Measurements from ENCODE around the gene SECISBP2.
"Not testable (repeated sequence)": the region's sequence is repeated elsewhere in the genome, so short reads cannot be mapped to it uniquely, and the experiment has no call there.

Gene SECISBP2

GRCh38 chr9:89293014-89293413 is 25.3 kb upstream of the SECISBP2 start:
- Mint-ChIP-seq H3K27ac (no peak overlapping the region), H3K4me3 (no peak overlapping the region), H3K27me3 (peaks cover 3% of the 10 kb centered on the region), H3K4me1 (no peaks in the 10 kb centered on the region), H3K36me3 (peaks cover 6% of the 10 kb centered on the region), H3K9me3 (peaks cover 1% of the 10 kb centered on the region)
- ATAC-seq (ENCODE audit: low read depth) (no peak), DNase-seq (ENCODE audit: low spot score in 2 of 2) (no peak)

- ATAC-seq (ENCODE audit: low read depth) (no peak), DNase-seq (ENCODE audit: low spot score in 2 of 2) (no peak)
- Mint-ChIP-seq H3K9me3 (peaks cover 1% of the 10 kb centered on the region), H3K4me3 (no peak overlapping the region), H3K36me3 (peaks cover 6% of the 10 kb centered on the region), H3K27ac (no peak overlapping the region), H3K27me3 (peaks cover 3% of the 10 kb centered on the region), H3K4me1 (no peaks in the 10 kb centered on the region)
Measured at GRCh38 chr9:89295400-89295799, 22.9 kb upstream of the SECISBP2 start.

- not testable (repeated sequence) for H3K27me3 Mint-ChIP-seq; H3K36me3 Mint-ChIP-seq; ATAC-seq (ENCODE audit: low read depth); DNase-seq (ENCODE audit: low spot score in 2 of 2); H3K27ac Mint-ChIP-seq; H3K4me3 Mint-ChIP-seq; H3K9me3 Mint-ChIP-seq
- H3K4me1 Mint-ChIP-seq, result peaks cover 17% of the 10 kb centered on the region
Measured at GRCh38 chr9:89301996-89302395, 16.3 kb upstream of the SECISBP2 start.

- H3K27ac Mint-ChIP-seq, result peak overlapping the region; percentile 42
- DNase-seq (ENCODE audit: low spot score in 2 of 2), result no peak
- H3K9me3 Mint-ChIP-seq, result no peaks in the 10 kb centered on the region
- H3K27me3 Mint-ChIP-seq, result no peaks in the 10 kb centered on the region
- H3K4me1 Mint-ChIP-seq, result peaks cover 20% of the 10 kb centered on the region
- peaks cover 4% of the 10 kb centered on the region for H3K36me3 Mint-ChIP-seq
- ATAC-seq (ENCODE audit: low read depth), result no peak
- H3K4me3 Mint-ChIP-seq, result no peak overlapping the region
Measured at GRCh38 chr9:89304020-89304833, 14.1 kb upstream of the SECISBP2 start.

GRCh38 chr9:89304834-89305188 is 13.5 kb upstream of the SECISBP2 start:
- Mint-ChIP-seq H3K4me3 (no peak overlapping the region), H3K27ac (peak overlapping the region; percentile 42), H3K27me3 (no peaks in the 10 kb centered on the region), H3K36me3 (peaks cover 4% of the 10 kb centered on the region), H3K4me1 (peaks cover 20% of the 10 kb centered on the region), H3K9me3 (no peaks in the 10 kb centered on the region)
- peak; percentile 97 for ATAC-seq (ENCODE audit: low read depth)
- DNase-seq (ENCODE audit: low spot score in 2 of 2), result no peak

GRCh38 chr9:89305868-89306267 is 12.4 kb upstream of the SECISBP2 start:
- H3K4me3 Mint-ChIP-seq, result no peak overlapping the region
- H3K27me3 Mint-ChIP-seq, result no peaks in the 10 kb centered on the region
- H3K4me1 Mint-ChIP-seq, result peaks cover 20% of the 10 kb centered on the region
- H3K27ac Mint-ChIP-seq, result no peak overlapping the region
- ATAC-seq (ENCODE audit: low read depth), result no peak
- no peak for DNase-seq (ENCODE audit: low spot score in 2 of 2)
- H3K36me3 Mint-ChIP-seq, result peaks cover 4% of the 10 kb centered on the region
- H3K9me3 Mint-ChIP-seq, result no peaks in the 10 kb centered on the region

GRCh38 chr9:89309166-89309565 is 9.1 kb upstream of the SECISBP2 start:
- no peak for DNase-seq (ENCODE audit: low spot score in 2 of 2)
- Mint-ChIP-seq H3K4me3 (peak overlapping the region; percentile 96), H3K27me3 (no peaks in the 10 kb centered on the region), H3K36me3 (peaks cover 3% of the 10 kb centered on the region), H3K27ac (peak overlapping the region; percentile 99), H3K4me1 (peaks cover 19% of the 10 kb centered on the region), H3K9me3 (no peaks in the 10 kb centered on the region)
- ATAC-seq (ENCODE audit: low read depth), result no peak

- Mint-ChIP-seq H3K36me3 (peaks cover 3% of the 10 kb centered on the region), H3K4me3 (peak overlapping the region; percentile 96), H3K9me3 (no peaks in the 10 kb centered on the region), H3K4me1 (peaks cover 13% of the 10 kb centered on the region), H3K27me3 (no peaks in the 10 kb centered on the region), H3K27ac (peak overlapping the region; percentile 99)
- no peak for ATAC-seq (ENCODE audit: low read depth)
- DNase-seq (ENCODE audit: low spot score in 2 of 2), result no peak
Measured at GRCh38 chr9:89309608-89310474, 8.5 kb upstream of the SECISBP2 start.

- no peaks in the 10 kb centered on the region for H3K9me3 Mint-ChIP-seq
Measured at GRCh38 chr9:89310475-89311345, 7.6 kb upstream of the SECISBP2 start, which contains the start of gene CKS2. Gene CKS2 (plus strand): TSS chr9:89311195. CDS start chr9:89311293, 98 bp downstream.

GRCh38 chr9:89311346-89312221 is 6.7 kb upstream of the SECISBP2 start:
- ATAC-seq (ENCODE audit: low read depth) (no peak), DNase-seq (ENCODE audit: low spot score in 2 of 2) (no peak)
- no peaks in the 10 kb centered on the region for H3K9me3 Mint-ChIP-seq
- H3K27me3 Mint-ChIP-seq, result no peaks in the 10 kb centered on the region
- H3K4me1 Mint-ChIP-seq, result peaks cover 5% of the 10 kb centered on the region
- H3K4me3 Mint-ChIP-seq, result peak overlapping the region; percentile 96
- H3K36me3 Mint-ChIP-seq, result peaks cover 4% of the 10 kb centered on the region
- H3K27ac Mint-ChIP-seq, result peak overlapping the region; percentile 99

More at GRCh38 chr9:89310475-89311345, 7.6 kb upstream of the SECISBP2 start, which contains the start of gene CKS2:
- DNase-seq (ENCODE audit: low spot score in 2 of 2) (peak; percentile 96 to 99), ATAC-seq (ENCODE audit: low read depth) (peak; percentile 83)
- Mint-ChIP-seq H3K4me3 (peak within 1 kb of the TSS; percentile 96), H3K27me3 (no peaks in the 10 kb centered on the region), H3K4me1 (peaks cover 7% of the 10 kb centered on the region), H3K27ac (peak within 1 kb of the TSS; percentile 99), H3K36me3 (peaks cover 3% of the 10 kb centered on the region)

GRCh38 chr9:89312222-89312571 is 6.1 kb upstream of the SECISBP2 start:
- Mint-ChIP-seq H3K27ac (peak overlapping the region; percentile 14), H3K36me3 (peaks cover 2% of the 10 kb centered on the region)
- ATAC-seq (ENCODE audit: low read depth), result no peak

GRCh38 chr9:89313842-89314241 is 4.5 kb upstream of the SECISBP2 start:
- Mint-ChIP-seq H3K4me3 (no peak overlapping the region), H3K27ac (no peak overlapping the region), H3K36me3 (peaks cover 3% of the 10 kb centered on the region), H3K9me3 (no peaks in the 10 kb centered on the region), H3K27me3 (no peaks in the 10 kb centered on the region), H3K4me1 (peaks cover 9% of the 10 kb centered on the region)
- no peak for DNase-seq (ENCODE audit: low spot score in 2 of 2)
- no peak for ATAC-seq (ENCODE audit: low read depth)

More at GRCh38 chr9:89312222-89312571, 6.1 kb upstream of the SECISBP2 start:
- no peak for DNase-seq (ENCODE audit: low spot score in 2 of 2)
- Mint-ChIP-seq H3K9me3 (no peaks in the 10 kb centered on the region), H3K4me1 (peaks cover 5% of the 10 kb centered on the region), H3K27me3 (no peaks in the 10 kb centered on the region), H3K4me3 (peak overlapping the region; percentile 70)

- DNase-seq (ENCODE audit: low spot score in 2 of 2), result no peak
- ATAC-seq (ENCODE audit: low read depth), result no peak
- H3K27me3 Mint-ChIP-seq, result no peaks in the 10 kb centered on the region
- peaks cover 3% of the 10 kb centered on the region for H3K36me3 Mint-ChIP-seq
- no peak overlapping the region for H3K4me3 Mint-ChIP-seq
- H3K27ac Mint-ChIP-seq, result no peak overlapping the region
- H3K4me1 Mint-ChIP-seq, result peaks cover 9% of the 10 kb centered on the region
- no peaks in the 10 kb centered on the region for H3K9me3 Mint-ChIP-seq
Measured at GRCh38 chr9:89314955-89315354, 3.3 kb upstream of the SECISBP2 start.
